ENCODE data around the gene PLLP.
A peak's percentile ranks its signal among the peaks of the same experiment; 100 is the strongest.

PLLP gene

GRCh38 chr16:57256601-57257395 is 27.7 kb downstream of the PLLP start:
- DNase-seq (ENCODE audit: low read depth), result no peak

GRCh38 chr16:57255686-57256415 is 28.6 kb downstream of the PLLP start:
- no peak for DNase-seq (ENCODE audit: low read depth)

- no peak for DNase-seq (ENCODE audit: low read depth)
These were observed 31.0 kb downstream of the PLLP start for GRCh38 chr16:57253466-57253865.

- DNase-seq (ENCODE audit: low read depth), result no peak
These were observed 32.2 kb downstream of the PLLP start for GRCh38 chr16:57252148-57252721.

- DNase-seq (ENCODE audit: low read depth), result no peak
These were observed 33.1 kb downstream of the PLLP start for GRCh38 chr16:57251352-57251751.

GRCh38 chr16:57245472-57246113 is 38.9 kb downstream of the PLLP start:
- DNase-seq (ENCODE audit: low read depth), result no peak

- DNase-seq (ENCODE audit: low read depth), result peak; percentile 97
These were observed 39.6 kb downstream of the PLLP start, which contains the start of gene ARL2BP for GRCh38 chr16:57244767-57245471. Gene ARL2BP, plus strand, starts transcription at chr16:57245259. Its CDS starts 109 bp downstream, at chr16:57245368.

GRCh38 chr16:57244463-57244766 is 40.1 kb downstream of the PLLP start:
- no peak for DNase-seq (ENCODE audit: low read depth)

- no peak for DNase-seq (ENCODE audit: low read depth)
These were observed 41.8 kb downstream of the PLLP start for GRCh38 chr16:57242650-57243049.

GRCh38 chr16:57240851-57241250 is 43.6 kb downstream of the PLLP start:
- no peak for DNase-seq (ENCODE audit: low read depth)

- no peak for DNase-seq (ENCODE audit: low read depth)
These were observed 45.4 kb downstream of the PLLP start for GRCh38 chr16:57239107-57239506.

GRCh38 chr16:57238682-57239081 is 45.8 kb downstream of the PLLP start:
- DNase-seq (ENCODE audit: low read depth), result no peak

- DNase-seq (ENCODE audit: low read depth), result no peak
These were observed 48.5 kb downstream of the PLLP start for GRCh38 chr16:57236022-57236350.

GRCh38 chr16:57235128-57236021 is 49.1 kb downstream of the PLLP start:
- DNase-seq (ENCODE audit: low read depth), result no peak

- no peak for DNase-seq (ENCODE audit: low read depth)
These were observed 49.8 kb downstream of the PLLP start for GRCh38 chr16:57234707-57235092.

GRCh38 chr16:57233944-57234706 is 50.3 kb downstream of the PLLP start:
- DNase-seq (ENCODE audit: low read depth), result no peak

GRCh38 chr16:57231821-57232350 is 52.6 kb downstream of the PLLP start:
- DNase-seq (ENCODE audit: low read depth), result no peak

GRCh38 chr16:57229079-57229478 is 55.4 kb downstream of the PLLP start:
- DNase-seq (ENCODE audit: low read depth), result no peak

GRCh38 chr16:57226701-57227621 is 57.5 kb downstream of the PLLP start:
- DNase-seq (ENCODE audit: low read depth), result no peak

Measured in T-helper 22 cell (primary cell).